Suprapubic skin (tissue), 3 donors: ENCODE results near the gene ADAMTS7.
"Not testable (repeated sequence)": the region's sequence is repeated elsewhere in the genome, so short reads cannot be mapped to it uniquely, and the experiment has no call there.

Experiments used
- CTCF ChIP-seq, 2 donors: fragments of 200-600 bp in 1 of 2; fragments of 450-650 bp in 1 of 2; sonication (generic) in 1 of 2; IDR thresholded peaks; one replicate each; pipeline ENCODE4 v1.5.1; 2016 to 2019; ENCODE audit warnings: antibody characterized with exemption in 2 of 2, mild to moderate bottlenecking in 1 of 2, moderate library complexity in 1 of 2
- POLR2AphosphoS5 ChIP-seq, 3 donors: sonication (generic); formaldehyde crosslinking; IDR thresholded peaks; one replicate each; pipeline ENCODE4 v1.6.1; 2017; ENCODE audit warnings: antibody characterized with exemption in 3 of 3

GRCh38 chr15:78737931-78738558, 73.2 kb downstream of the ADAMTS7 start:
- peak; percentile 6 to 28 for TF ChIP-seq CTCF (IDR thresholded peaks at IDR 0.05)
- not testable (repeated sequence) for TF ChIP-seq POLR2AphosphoS5 (IDR thresholded peaks at IDR 0.05)
